T47D (cell line): ENCODE data around the gene CA10.

Experiments used
- DNase-seq, 2 experiments: peaks; one replicate each; pipeline versions ENCODE4 v3.0.0 to v3.0.0-alpha.2; 2011 to 2012; ENCODE audit warnings: low read depth in 1 of 2, low spot score in 1 of 2
- JUND ChIP-seq: IDR thresholded peaks from 2 replicates; pipeline ENCODE4 v1.6.1; 2012; ENCODE audit warnings: low read depth
- in situ Hi-C: cut with HindIII; loops from 2 replicates; pipeline ENCODE4 v1.10.0; 2016; ENCODE audit warnings: low sequenced_read_pairs, low pct_unique_long_range_greater_than_20kb

Gene CA10

DNA sequence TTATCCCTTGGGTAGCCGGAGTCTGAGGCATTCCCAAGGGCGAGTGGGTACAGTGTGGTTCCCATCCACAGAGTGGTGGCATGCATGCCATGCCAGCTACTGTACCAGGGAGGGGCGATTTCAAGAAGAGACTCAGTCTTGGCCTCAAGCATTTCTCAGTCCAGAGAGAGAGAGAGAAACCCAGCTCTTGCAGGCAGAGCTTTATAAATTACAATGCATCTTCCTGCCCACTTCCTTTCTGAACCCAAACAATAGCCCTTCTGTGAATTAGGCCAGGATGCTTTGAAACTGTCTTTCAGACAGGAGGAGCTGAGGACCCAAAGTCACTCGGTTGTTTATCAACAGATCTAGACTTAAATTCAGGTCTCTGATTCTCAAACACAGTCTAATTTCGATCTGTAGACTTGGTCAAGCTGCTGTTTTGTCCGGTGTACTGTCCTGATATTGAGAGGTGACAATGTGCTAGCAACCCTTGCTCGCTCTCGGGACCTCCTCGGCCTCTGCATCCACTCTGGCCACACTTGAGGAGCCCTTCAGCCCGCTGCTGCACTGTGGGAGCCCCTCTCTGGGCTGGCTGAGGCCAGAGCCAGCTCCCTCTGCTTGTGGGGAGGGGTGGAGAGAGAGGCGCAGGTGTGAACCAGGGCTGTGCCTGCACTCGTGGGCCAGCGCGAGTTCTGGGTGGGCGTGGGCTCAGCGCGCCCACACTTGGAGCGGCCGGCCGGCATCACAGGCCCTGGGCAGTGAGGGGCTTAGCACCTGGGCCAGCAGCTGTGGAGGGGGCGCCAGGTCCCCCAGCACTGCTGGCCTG is 490.2 kb downstream of the CA10 start:
- no peak for TF ChIP-seq JUND
- no peak for DNase-seq
- in situ Hi-C loops, result no loop called here

DNA sequence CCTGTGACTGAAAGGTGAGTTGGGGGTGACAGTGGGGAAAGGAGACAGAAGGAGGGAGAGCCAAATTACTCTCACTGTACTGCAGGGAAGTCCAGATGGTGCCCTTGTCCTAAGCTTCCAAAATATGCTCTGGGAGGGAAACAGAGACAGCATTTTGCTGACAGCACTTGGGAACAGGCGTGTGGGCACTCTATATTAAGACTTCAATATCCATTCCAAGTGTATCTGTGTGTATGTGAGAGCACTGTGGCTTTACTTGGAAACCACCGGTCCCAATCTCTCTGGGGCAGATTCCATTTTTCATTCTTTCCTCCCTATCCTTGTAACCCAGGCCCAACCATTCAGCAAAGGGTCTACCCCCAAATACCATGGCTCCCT is 490.8 kb downstream of the CA10 start:
- no peak for DNase-seq
- TF ChIP-seq JUND, result no peak
- in situ Hi-C loops, result no loop called here

DNA sequence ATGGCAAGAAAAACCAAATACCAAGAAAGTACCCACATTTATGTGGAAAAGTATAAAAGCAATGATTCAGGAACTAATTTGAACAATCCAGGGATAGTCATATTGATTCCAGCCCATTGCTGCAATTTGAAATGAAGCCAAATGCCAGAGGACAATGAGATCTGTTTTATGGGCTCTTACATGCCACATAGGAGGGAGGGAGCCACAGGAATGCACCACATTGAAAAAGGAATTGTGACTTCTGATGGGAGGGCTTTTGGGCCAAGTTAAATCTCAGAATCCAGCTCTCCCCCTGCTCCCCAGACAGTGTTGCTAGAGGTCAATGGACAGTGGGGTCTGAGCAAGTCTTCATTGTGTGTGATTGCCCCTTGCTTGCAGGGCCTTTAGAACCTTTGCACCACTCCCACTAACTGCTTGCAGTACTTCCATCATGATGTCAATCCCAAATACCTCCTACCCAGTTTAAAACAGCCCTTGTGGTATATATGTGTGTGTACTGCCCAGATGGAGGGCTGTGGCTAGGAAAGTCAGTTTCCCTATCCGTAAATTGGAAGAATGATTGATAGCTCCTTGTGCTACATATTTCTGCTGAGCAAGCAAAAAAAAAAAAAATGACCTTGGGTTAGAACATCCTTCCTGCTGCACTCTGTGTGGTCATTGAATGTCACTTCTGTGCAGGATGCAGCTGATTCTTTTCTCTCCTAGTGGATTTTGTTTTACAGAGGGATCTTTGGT is 491.4 kb downstream of the CA10 start:
- in situ Hi-C loops, result no loop called here
- TF ChIP-seq JUND, result no peak
- no peak for DNase-seq

DNA sequence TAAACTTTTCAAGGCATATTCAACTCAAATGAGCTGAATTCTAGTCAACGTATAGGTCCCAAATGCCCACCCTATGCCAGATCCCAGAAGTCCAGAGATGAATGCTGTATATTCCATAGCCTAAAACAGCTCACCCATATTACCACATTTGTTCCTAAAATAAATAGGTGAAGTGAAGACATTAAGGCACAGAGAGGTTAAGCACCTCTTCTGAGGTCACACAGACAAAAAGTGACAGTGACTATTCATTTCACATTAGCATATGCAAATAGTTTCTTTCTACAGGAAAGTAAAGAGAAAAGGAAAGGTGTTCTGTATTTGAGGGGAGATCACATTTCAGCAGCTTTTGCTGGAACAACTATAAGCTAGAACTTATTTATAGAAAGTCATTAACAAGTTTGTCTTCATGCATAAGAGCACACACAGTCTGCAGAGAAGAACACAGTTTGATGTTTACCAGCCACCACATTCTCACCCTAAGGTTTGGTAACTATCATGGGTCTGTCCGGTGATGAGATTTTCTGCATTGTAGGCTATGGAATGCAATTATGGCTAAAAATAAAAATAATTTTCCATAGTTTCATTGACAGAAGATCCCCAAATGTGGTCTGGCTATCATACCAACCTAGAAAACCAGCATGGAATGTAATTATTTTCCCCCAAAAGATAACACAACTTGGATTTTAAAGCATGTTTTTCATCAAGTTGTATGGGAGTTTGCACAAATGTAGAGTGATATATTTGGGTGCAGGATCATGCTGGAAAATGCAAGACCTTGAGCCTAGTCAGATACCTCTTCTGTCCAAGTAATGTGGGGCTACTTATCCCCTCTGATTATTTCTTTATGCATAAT is 496.1 kb downstream of the CA10 start:
- no peak for DNase-seq
- in situ Hi-C loops, result no loop called here
- TF ChIP-seq JUND, result no peak

DNA sequence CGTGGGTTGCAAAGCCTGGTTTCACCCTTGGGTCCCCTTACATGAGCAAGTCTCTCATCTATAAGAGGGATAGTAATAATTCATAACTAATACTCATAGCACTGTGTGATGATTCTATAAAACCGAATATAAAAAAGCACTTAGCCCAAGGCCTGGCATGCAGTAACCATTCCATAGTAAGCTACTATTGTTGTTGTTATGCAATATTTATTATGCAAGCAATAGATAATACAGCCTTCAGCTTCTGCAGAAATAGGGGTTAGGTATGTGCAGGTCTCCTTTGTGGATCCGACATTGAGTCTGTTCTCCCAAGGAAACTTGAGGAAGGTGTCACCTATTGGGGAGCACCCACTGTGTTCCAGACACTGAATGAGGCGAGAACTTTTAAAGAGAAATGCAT is 497.1 kb downstream of the CA10 start:
- no peak for TF ChIP-seq JUND
- no peak for DNase-seq
- in situ Hi-C loops, result no loop called here

DNA sequence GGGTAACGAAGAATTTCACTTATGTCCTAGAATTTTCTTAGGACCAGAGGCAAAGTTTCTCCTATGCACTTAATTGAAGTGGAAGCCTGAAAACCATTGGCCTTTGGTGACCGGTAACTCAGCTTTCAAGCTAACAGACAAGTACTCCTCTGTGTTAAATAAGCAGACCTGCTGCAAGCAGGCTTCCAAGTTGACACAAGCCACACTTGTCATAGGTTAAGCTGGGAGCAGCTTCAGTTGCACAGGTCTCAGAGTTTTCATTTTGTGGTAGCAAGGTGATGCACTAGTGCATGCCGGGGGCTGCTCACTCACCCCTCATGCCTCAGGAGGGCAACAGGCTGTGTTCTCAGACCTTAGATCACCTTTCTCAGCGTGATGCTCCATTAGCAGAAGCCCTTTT is 498.2 kb downstream of the CA10 start:
- DNase-seq, result no peak
- TF ChIP-seq JUND, result no peak
- in situ Hi-C loops, result no loop called here

DNA sequence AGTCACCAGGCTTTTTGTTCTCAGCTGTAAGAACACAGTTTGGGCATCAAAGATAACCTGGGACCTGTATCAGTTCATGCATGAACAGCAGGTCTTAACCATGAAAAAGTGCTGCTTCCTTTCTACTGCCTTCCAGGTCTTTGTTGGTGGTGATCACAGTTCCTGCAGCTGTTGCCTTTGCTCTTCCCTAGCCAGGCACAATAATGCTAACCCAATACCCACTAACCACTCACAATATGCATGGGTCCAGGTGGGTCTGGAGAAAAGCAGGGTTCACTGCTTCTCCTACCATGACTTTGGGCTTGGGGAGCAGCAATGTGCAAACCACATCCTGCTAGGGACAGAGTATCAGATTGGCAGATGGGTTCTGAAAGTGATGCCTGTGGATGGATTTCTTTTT is 501.3 kb downstream of the CA10 start:
- no peak for DNase-seq
- in situ Hi-C loops, result no loop called here
- TF ChIP-seq JUND, result no peak

DNA sequence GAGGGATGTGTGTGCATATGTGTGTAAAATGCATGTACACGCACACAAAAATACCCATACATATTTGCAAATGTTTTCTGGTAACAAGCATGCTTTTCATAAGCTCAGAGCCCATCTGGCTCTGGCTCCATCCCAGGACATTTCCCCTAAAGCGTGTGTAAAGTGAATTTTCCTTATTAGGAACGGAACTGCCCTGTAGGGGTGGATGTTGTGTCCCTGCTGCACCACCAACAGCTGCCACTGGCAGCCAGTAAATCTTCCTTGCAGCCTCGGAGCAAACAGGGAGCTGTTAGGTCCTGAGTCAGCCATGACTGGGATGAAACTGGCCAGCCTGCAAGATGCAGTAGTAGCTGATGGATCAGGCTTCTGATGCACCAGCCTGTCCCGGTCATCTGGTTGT is 504.6 kb downstream of the CA10 start:
- peak in 1 of 2 experiments; percentile 29 for DNase-seq
- in situ Hi-C loops, result no loop called here

DNA sequence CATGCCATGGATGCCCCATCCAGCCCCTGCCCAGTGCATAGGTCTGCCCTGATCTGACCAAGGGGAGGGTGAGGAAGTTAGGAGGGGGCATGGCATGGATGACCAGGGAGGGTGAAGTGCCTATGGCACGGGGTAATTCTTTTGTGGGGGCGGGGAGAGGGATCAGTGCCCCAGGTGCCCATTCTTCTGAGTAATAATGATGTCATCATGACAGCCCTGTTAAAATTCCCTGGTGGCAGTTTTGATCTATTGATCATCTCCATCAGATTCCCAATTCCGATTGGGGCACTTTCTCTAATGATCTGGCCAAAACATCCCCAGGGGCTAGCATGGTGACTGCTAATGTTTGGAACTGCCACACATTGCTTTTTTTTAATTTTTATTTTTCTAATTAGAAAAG is 506.0 kb downstream of the CA10 start:
- DNase-seq, result no peak
- in situ Hi-C loops, result no loop called here
- TF ChIP-seq JUND, result no peak

More for the DNA sequence above, 504.6 kb downstream of the CA10 start:
- TF ChIP-seq JUND, result no peak

DNA sequence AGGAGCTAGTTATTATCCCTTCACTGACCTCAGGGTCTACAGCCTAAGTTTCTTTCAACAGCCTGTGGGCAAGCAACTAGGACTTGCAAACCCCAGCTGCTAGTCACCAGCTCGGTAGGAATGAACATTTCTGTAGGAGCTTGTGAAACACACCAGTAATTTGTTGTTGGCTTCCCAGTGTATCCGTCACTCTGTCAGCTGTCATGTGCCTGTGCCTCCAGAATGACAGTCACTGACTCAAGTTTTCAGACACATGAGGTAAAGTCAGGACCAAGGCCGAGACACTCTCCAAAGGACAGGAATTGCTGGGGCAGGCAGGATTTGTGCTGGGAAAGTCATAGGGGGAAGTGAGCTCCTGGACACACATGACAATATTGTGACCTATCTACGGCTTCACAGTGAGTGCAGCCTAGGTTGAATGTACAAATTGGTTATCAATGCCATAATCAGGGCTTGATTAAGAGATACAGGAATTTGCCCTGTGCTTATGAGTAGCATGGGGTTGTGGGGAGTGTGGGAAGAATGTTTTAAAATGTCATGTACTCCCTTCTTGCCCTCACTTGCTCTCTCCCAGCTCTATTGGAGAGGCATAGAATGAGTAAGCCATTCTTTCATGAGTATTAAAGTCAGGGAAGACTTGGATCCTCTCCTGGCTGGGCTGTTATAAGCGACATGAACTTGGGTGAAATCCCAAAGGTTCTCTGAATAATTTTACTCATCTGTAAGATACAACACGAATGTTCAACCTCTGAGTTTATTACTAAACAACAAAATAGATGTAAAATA is 506.8 kb downstream of the CA10 start:
- TF ChIP-seq JUND, result no peak
- in situ Hi-C loops, result no loop called here
- DNase-seq, result no peak

DNA sequence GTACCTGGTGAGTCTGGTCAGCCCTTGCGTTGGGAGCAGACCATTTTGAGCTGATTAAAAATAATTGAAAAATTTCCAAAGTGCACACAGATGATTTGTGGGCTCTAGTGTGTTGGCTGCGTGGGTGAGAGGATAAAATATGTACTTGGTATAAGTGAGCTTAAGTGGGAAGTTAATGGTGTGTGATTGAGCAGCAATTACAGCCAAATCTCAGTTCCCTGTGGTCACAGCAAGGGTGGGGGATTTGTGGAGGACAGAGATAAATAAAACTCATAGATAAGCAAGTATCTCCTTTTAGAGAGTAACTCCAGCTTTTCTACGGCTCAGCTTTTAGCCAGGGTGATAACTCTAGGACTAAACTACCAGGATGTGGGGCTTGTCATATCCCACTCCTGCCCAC is 507.7 kb downstream of the CA10 start:
- no peak for TF ChIP-seq JUND
- DNase-seq, result no peak
- in situ Hi-C loops, result no loop called here

DNA sequence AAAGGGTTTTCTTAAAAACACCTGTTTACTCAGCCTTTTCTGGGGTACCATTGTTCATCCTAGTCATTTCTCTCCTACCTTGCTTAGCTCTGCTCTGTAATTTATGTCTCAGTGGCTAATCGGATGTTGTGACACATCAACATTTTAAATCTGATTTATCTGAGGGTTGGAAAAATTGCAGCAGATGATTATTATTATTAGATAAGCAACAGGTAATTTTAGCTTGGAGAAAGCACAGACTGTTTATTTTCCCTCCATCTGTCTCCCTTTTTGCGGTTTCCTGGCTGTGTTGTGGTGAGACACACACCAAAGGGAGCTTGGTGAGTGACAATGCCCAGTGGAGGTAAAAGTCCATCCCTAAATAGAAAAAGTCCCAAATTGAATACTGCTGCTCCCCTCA is 508.3 kb downstream of the CA10 start:
- in situ Hi-C loops, result no loop called here
- no peak for TF ChIP-seq JUND
- DNase-seq, result no peak
